Activated naive CD4-positive, alpha-beta T cell treated with anti-CD3 and anti-CD28 coated beads for 36 hours (primary cell): ENCODE measurements around the gene CFAP90. TPM values are rescaled to one million over a fixed set of nuclear protein-coding genes. Genes with fewer than 3 reads are reported as not detected.

Source experiments
- CTCF ChIA-PET: fragments of 350-600 bp; sonication (Branson Sonifier 250); formaldehyde crosslinking; loops from one replicate; lab custom pipeline; 2021; ENCODE audit warnings: antibody characterized with exemption; lab: Charles Lee
- DNase-seq: peaks from one replicate; pipeline ENCODE4 v3.0.0-alpha.2; 2020
- H3K27ac Mint-ChIP-seq: one replicate; pipeline ENCODE4 v1.8.0; 2021; ENCODE audit warnings: mild to moderate bottlenecking, mixed read lengths
- H3K27me3 Mint-ChIP-seq: one replicate; pipeline ENCODE4 v1.8.0; 2021; ENCODE audit warnings: low read depth, mixed read lengths
- H3K36me3 Mint-ChIP-seq: one replicate; pipeline ENCODE4 v1.8.0; 2021; ENCODE audit warnings: low read depth, mixed read lengths
- H3K4me1 Mint-ChIP-seq: one replicate; pipeline ENCODE4 v1.8.0; 2021; ENCODE audit warnings: low read depth, mixed read lengths
- H3K4me3 Mint-ChIP-seq: one replicate; pipeline ENCODE4 v1.8.0; 2021; ENCODE audit warnings: mild to moderate bottlenecking, moderate library complexity, mixed read lengths
- H3K9me3 Mint-ChIP-seq: one replicate; pipeline ENCODE4 v1.8.0; 2021; ENCODE audit warnings: mixed read lengths
- intact Hi-C: fragments of 100-400 bp; cut with micrococcal nuclease; formaldehyde crosslinking; loops from one replicate; pipeline ENCODE4 v1.15.1; 2023
- total RNA-seq, 2 experiments: library from RNA; stranded (reverse); gene quantifications; one replicate each; pipeline ENCODE4 v1.2.3, GENCODE V29; 2021

The CFAP90 gene
- total RNA-seq, 2 experiments from 2014 or later, result not detected

DNA sequence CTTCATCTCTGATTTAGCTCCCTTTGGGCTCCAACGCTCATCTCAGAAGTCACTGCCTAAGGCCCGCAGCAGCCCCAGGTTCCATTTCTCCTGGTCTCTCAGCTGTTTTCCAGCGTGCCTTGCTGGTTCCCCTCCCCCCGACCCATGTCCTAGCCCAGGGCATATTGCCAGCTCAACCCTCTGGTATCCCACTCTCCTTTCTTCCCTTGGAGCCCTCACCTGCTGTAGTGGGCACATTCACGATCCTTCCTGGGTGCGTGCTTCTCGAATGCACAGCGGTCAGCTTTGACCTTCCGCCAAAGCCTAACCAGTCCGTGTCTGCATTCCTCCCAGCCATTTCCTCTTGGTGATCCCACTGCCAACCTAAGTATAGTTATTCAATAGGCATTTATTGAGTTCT, 36.1 kb downstream of the CFAP90 start:
- no peak for DNase-seq
- intact Hi-C loops, result loop anchor here (5.0 kb wide), 2 partner anchors 63 to 553 kb away; no protein-coding TSS in a partner anchor
- Mint-ChIP-seq H3K36me3 (no peaks in the 10 kb centered on the region), H3K27me3 (peaks cover 55% of the 10 kb centered on the region), H3K27ac (no peak overlapping the region), H3K4me1 (peaks cover 4% of the 10 kb centered on the region), H3K9me3 (no peaks in the 10 kb centered on the region), H3K4me3 (no peak overlapping the region)
- CTCF ChIA-PET, result interaction anchor here (1.3 kb wide), 1 partner anchor 18 kb away, joined by 4 read pairs; no protein-coding TSS in a partner anchor

DNA sequence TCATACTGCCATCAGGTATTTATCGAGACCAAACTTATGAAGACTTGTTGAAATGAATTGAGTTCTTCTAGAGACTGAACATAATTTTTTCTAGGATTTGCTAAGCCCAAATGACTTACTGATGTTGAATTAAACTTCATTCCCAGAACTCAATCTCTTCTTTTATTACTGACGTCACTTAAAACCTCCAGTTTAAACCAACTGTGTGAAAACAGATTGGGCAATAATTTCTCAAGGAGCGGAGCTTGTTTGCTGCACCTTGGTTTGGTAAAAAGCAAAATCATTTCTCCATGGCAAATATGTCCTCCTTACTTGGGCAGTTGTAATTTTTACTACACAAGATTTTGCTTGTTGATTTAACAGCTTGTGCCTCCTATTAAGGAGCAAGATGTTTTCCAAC, 37.4 kb downstream of the CFAP90 start:
- CTCF ChIA-PET, result interaction anchor here (0.6 to 1.1 kb wide), 4 partner anchors 21 to 1260 kb away, joined by 3 to 4 read pairs (median 3); no protein-coding TSS in a partner anchor

DNA sequence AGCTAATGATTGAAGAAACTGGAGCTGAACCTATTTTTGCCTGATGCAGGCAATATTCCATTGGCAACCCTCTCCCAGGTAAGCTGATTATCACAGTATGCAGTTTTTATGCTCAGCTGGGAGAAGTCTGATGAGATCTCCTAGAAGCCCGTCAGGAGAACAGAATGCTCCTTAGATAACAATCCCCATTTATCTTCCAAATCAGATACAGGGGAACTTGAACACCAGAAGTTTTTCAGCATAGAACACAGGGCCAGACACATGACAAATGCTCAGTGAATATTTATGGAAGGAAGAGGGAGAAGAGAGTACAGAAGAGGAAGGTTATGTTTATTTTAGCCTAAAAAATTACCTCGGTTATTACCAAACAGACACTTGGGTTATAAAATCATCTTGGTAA, 37.9 kb downstream of the CFAP90 start:
- Mint-ChIP-seq H3K27ac (no peak overlapping the region), H3K36me3 (no peaks in the 10 kb centered on the region), H3K4me1 (peaks cover 4% of the 10 kb centered on the region), H3K9me3 (no peaks in the 10 kb centered on the region), H3K27me3 (peaks cover 48% of the 10 kb centered on the region), H3K4me3 (no peak overlapping the region)
- CTCF ChIA-PET, result interaction anchor here (1.1 kb wide), 1 partner anchor 265 kb away, joined by 3 read pairs; no protein-coding TSS in a partner anchor
- intact Hi-C loops, result no loop called here
- DNase-seq, result no peak

More for the DNA sequence above, 37.4 kb downstream of the CFAP90 start:
- no peak overlapping the region for H3K4me3 Mint-ChIP-seq
- no peaks in the 10 kb centered on the region for H3K36me3 Mint-ChIP-seq
- no peak for DNase-seq
- intact Hi-C loops, result no loop called here
- peaks cover 48% of the 10 kb centered on the region for H3K27me3 Mint-ChIP-seq
- no peaks in the 10 kb centered on the region for H3K9me3 Mint-ChIP-seq
- H3K27ac Mint-ChIP-seq, result no peak overlapping the region
- peaks cover 4% of the 10 kb centered on the region for H3K4me1 Mint-ChIP-seq

DNA sequence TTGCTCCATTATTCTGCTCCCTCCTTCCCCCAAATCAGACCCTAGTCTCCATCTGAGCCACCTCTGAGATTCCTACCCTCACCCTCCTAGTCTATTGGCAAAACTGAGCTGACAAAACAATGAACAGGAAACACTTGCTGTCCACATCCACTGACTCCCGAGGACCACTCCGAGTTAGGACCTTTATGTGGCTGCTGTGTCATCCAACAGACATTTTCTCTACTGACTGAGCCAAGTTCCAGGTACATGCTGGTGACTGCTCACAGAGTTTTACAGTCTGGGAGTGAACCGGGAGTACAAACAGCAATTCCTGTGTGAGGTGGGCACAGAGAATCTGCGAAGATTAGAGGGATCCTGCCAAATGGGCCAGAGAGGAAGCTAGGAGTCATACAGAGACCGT, 39.2 kb downstream of the CFAP90 start:
- no peak overlapping the region for H3K27ac Mint-ChIP-seq
- DNase-seq, result no peak
- intact Hi-C loops, result no loop called here
- peaks cover 47% of the 10 kb centered on the region for H3K27me3 Mint-ChIP-seq
- H3K4me3 Mint-ChIP-seq, result no peak overlapping the region
- peaks cover 4% of the 10 kb centered on the region for H3K4me1 Mint-ChIP-seq
- H3K36me3 Mint-ChIP-seq, result no peaks in the 10 kb centered on the region
- CTCF ChIA-PET, result no interaction called here
- H3K9me3 Mint-ChIP-seq, result no peaks in the 10 kb centered on the region

DNA sequence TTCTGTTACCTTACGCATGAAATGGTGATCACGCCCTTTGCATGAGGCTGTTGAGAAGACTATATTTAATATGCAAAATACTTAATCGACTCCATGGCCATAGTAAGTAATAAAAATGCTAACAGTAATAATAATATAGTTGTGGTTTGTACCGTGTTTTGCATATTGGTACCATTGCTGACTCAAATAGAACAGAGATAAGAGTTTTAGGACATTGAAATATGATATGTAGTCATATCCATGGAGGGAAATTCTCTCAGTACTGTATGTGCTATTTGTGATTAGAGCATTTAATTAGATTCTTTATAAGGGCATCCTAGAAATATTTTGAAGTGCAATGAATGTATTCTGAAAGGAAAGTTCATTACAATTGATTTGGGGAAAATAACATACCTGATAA, 41.9 kb downstream of the CFAP90 start:
- Mint-ChIP-seq H3K27ac (no peak overlapping the region), H3K4me3 (no peak overlapping the region), H3K9me3 (no peaks in the 10 kb centered on the region), H3K27me3 (peaks cover 34% of the 10 kb centered on the region), H3K4me1 (no peaks in the 10 kb centered on the region), H3K36me3 (no peaks in the 10 kb centered on the region)
- intact Hi-C loops, result no loop called here
- no peak for DNase-seq
- CTCF ChIA-PET, result no interaction called here

DNA sequence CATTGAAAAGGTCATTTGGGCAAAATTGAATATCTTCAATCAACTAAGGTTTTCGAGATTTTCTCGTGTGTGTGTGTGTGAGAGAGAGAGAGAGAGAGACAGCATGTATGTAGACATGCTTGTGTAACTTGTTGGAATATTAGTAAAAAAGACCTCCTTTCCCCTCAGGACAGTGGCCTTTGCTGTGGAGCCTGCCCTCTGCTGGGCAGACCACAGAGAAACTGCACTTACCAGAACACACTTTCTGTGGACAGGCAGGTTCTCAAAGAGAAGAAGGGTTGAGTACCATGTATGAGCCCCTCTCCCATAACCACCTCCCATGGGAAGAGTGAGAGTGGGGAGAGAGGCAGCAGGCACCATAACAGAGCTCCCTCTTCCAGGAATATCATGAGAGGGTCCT, 45.6 kb downstream of the CFAP90 start:
- Mint-ChIP-seq H3K36me3 (no peaks in the 10 kb centered on the region), H3K27me3 (peaks cover 10% of the 10 kb centered on the region), H3K9me3 (no peaks in the 10 kb centered on the region), H3K4me1 (no peaks in the 10 kb centered on the region), H3K27ac (no peak overlapping the region), H3K4me3 (no peak overlapping the region)
- CTCF ChIA-PET, result no interaction called here
- DNase-seq, result no peak
- intact Hi-C loops, result no loop called here

DNA sequence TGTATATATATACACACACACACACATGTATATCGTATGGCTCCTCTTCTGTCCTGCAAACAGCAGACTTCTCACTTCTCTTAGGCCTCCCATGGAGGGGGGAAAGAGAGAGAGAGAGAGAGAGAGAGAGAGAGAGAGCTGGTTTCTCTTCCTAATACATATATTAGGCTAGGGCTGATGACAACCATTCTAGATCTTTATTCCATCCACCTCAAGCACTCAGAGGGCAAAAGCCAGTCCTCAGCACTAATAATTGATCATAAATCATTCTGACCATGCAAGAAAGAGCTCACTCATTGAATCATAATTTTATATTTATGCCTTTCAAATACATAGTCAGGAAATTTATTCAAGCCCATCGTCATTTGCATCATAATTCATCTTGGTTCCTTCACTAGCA, 47.0 kb downstream of the CFAP90 start:
- no peaks in the 10 kb centered on the region for H3K4me1 Mint-ChIP-seq
- intact Hi-C loops, result no loop called here
- H3K27me3 Mint-ChIP-seq, result peaks cover 9% of the 10 kb centered on the region
- CTCF ChIA-PET, result interaction anchor here (1.0 kb wide), 1 partner anchor 48 kb away, joined by 3 read pairs; no protein-coding TSS in a partner anchor
- no peaks in the 10 kb centered on the region for H3K9me3 Mint-ChIP-seq
- DNase-seq, result no peak
- no peak overlapping the region for H3K27ac Mint-ChIP-seq
- H3K36me3 Mint-ChIP-seq, result no peaks in the 10 kb centered on the region
- no peak overlapping the region for H3K4me3 Mint-ChIP-seq

DNA sequence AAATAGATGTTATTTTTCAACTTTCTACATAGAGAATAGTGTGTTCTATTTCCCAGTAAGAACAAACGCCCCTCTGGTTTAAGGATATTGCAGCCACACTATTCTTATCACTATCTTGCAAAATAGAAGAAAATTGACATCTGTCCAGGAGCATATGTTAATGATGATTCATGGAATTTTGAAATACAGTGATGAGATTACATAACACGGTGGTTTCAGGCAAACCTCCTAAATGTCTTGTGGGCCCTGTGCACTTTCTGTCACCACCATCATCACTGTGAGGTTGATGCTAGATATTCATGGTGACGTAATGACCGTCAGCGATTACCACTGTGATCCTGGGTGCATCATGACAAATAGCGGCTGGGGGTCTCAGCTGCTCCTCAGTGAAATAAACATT, 48.1 kb downstream of the CFAP90 start:
- no peaks in the 10 kb centered on the region for H3K36me3 Mint-ChIP-seq
- no peak overlapping the region for H3K27ac Mint-ChIP-seq
- no peaks in the 10 kb centered on the region for H3K9me3 Mint-ChIP-seq
- CTCF ChIA-PET, result interaction anchor here (1.0 kb wide), 1 partner anchor 47 kb away, joined by 3 read pairs; no protein-coding TSS in a partner anchor
- no peak overlapping the region for H3K4me3 Mint-ChIP-seq
- intact Hi-C loops, result no loop called here
- H3K4me1 Mint-ChIP-seq, result no peaks in the 10 kb centered on the region
- no peak for DNase-seq
- H3K27me3 Mint-ChIP-seq, result peaks cover 15% of the 10 kb centered on the region

DNA sequence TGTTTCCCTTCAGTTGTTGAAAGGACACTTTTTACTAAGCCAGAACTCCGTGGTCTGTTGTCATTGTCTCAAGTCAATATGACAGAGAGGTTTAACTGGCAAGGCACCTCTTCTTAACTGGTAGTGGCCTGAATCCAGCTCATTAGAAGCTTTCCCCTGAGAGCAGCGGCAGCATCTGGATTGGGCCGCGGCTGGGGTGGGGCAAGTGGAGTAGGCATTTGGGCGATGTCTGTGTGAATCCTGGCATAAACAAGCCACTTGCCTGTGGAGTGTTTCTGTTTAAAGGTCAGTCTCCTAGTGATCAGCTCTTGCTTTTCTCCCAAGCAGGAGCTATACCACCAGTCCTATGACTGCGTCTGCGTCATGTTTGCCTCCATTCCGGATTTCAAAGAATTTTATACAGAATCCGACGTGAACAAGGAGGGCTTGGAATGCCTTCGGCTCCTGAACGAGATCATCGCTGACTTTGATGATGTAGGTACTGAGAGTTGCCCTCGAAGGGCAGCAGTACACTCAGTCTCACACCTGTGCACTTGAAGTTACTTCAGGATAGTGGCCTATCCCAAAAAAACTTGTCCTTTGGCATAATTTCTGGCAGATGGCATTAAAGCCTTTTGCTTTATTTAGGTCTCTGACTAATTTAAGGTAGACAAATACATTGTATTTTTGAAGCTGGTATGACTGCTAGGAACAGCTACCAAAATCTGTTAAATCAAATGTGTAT, 48.9 kb downstream of the CFAP90 start:
- DNase-seq, result no peak
- Mint-ChIP-seq H3K4me3 (no peak overlapping the region), H3K9me3 (no peaks in the 10 kb centered on the region), H3K27ac (no peak overlapping the region), H3K36me3 (no peaks in the 10 kb centered on the region), H3K27me3 (peaks cover 15% of the 10 kb centered on the region), H3K4me1 (no peaks in the 10 kb centered on the region)
- CTCF ChIA-PET, result interaction anchor here (1.0 kb wide), 1 partner anchor 30 kb away, joined by 3 read pairs; no protein-coding TSS in a partner anchor
- intact Hi-C loops, result no loop called here

DNA sequence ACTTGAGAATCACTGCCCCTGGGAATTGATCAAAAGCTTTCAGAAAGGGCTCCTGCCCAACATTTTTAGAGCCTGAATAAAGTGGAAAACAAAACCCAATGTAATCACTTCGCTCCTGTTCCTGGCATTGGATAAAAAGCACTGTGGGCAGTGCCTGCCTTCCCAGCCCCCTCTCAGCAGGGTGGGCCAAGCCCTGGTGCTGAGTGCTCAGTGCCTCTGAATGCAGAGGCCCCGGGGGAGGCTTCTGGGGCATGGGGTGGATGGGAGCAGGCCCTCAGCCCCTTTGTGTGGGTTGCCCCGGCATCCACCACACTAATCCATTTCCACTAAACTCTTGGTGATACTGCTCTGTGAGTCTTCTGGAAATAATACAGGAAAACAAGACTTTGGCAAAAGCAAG, 55.6 kb downstream of the CFAP90 start:
- no peaks in the 10 kb centered on the region for H3K9me3 Mint-ChIP-seq
- H3K4me3 Mint-ChIP-seq, result no peak overlapping the region
- CTCF ChIA-PET, result interaction anchor here (1.0 kb wide), 1 partner anchor 22 kb away, joined by 4 read pairs; no protein-coding TSS in a partner anchor
- H3K27me3 Mint-ChIP-seq, result peaks cover 14% of the 10 kb centered on the region
- DNase-seq, result no peak
- intact Hi-C loops, result no loop called here
- no peaks in the 10 kb centered on the region for H3K36me3 Mint-ChIP-seq
- no peak overlapping the region for H3K27ac Mint-ChIP-seq
- H3K4me1 Mint-ChIP-seq, result no peaks in the 10 kb centered on the region

DNA sequence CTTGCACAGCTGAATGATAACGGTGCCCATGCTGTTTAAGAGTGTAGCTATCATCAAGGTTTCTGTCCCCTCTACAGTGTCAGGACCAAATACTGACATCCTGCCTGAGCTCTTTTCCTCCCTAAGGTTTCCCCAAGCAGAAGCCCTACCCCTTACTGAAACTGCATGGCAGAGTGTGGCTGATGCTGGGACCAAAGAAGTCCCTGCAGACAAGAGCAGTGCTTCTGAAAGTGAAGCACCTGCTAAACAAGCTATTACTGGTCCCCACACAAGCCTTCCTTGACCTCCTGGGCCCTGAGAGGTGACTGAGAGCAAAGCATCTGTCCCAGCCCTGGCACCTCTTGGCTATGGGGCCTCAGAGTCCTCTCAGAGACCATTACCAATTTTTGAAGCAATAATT, 56.1 kb downstream of the CFAP90 start:
- H3K27ac Mint-ChIP-seq, result no peak overlapping the region
- no peak for DNase-seq
- H3K4me3 Mint-ChIP-seq, result no peak overlapping the region
- CTCF ChIA-PET, result interaction anchor here (1.0 kb wide), 1 partner anchor 23 kb away, joined by 4 read pairs; no protein-coding TSS in a partner anchor
- intact Hi-C loops, result no loop called here
- no peaks in the 10 kb centered on the region for H3K36me3 Mint-ChIP-seq
- H3K4me1 Mint-ChIP-seq, result no peaks in the 10 kb centered on the region
- peaks cover 16% of the 10 kb centered on the region for H3K27me3 Mint-ChIP-seq
- H3K9me3 Mint-ChIP-seq, result no peaks in the 10 kb centered on the region

DNA sequence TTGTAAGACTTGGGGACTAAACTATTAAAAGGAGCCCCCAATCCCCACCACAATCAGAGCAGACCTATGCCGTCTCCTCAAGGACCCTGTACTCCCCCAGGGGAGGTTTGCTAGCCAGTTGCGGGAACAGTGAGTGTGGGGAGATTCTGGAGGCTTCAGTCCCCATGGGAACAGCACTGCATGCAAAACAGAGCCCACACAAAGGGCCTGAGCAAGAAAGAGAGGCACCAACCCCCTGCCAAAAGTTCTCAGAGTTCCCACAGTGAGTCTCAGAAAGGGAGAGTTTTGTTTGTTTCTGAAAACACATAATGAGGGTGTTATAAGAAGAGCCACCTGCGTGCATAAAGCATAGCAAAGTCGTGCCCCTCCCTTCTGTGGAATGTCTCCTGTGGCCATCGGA, 56.6 kb downstream of the CFAP90 start:
- H3K27ac Mint-ChIP-seq, result no peak overlapping the region
- DNase-seq, result no peak
- no peaks in the 10 kb centered on the region for H3K36me3 Mint-ChIP-seq
- H3K4me3 Mint-ChIP-seq, result no peak overlapping the region
- no peaks in the 10 kb centered on the region for H3K9me3 Mint-ChIP-seq
- CTCF ChIA-PET, result interaction anchor here (1.0 kb wide), 1 partner anchor 23 kb away, joined by 4 read pairs; no protein-coding TSS in a partner anchor
- peaks cover 16% of the 10 kb centered on the region for H3K27me3 Mint-ChIP-seq
- no peaks in the 10 kb centered on the region for H3K4me1 Mint-ChIP-seq
- intact Hi-C loops, result no loop called here

DNA sequence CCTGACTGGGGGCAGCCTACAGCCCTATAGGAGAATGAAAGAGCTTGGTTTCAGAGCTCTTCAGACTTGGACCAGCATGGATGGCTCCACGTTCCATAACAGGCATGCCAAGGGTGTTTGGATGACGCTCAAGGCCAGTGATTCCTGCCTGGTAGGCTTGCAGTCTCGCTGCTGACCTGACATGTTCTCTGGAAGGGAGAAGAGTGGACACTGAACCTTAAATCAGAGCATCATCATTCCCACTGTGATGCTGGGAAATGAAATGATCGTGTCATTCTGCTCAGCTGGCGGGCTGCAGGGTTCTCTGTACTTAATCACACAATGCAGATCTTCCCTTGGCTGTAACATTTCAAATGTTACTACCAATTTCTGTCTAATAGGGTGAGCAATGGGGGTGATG, 57.0 kb downstream of the CFAP90 start:
- intact Hi-C loops, result no loop called here
- CTCF ChIA-PET, result no interaction called here
- no peaks in the 10 kb centered on the region for H3K36me3 Mint-ChIP-seq
- no peak overlapping the region for H3K4me3 Mint-ChIP-seq
- H3K9me3 Mint-ChIP-seq, result no peaks in the 10 kb centered on the region
- H3K27me3 Mint-ChIP-seq, result peaks cover 13% of the 10 kb centered on the region
- no peak for DNase-seq
- no peaks in the 10 kb centered on the region for H3K4me1 Mint-ChIP-seq
- H3K27ac Mint-ChIP-seq, result no peak overlapping the region
